Small intestine (tissue), 7 donors: ENCODE measurements around the gene BHLHA15. TPM values are rescaled to one million over a fixed set of nuclear protein-coding genes. Genes with fewer than 3 reads are reported as not detected.

Experiments used
- DNase-seq, 2 donors: peaks; one replicate each; pipeline versions ENCODE4 v3.0.0 to v3.0.0-alpha.2; 2013
- FAIRE-seq: peaks from 2 replicates; lab custom pipeline; 2012; peaks lifted over from hg19 to GRCh38; lab: Jason Lieb, UNC
- H3K27ac ChIP-seq, 3 donors: one replicate each; pipeline ENCODE4 v1.5.1; 2013; ENCODE audit warnings: low read length in 2 of 3, mild to moderate bottlenecking in 2 of 3, control low read depth in 1 of 3, inconsistent platforms in 1 of 3, low read depth in 1 of 3, moderate library complexity in 1 of 3
- H3K27me3 ChIP-seq, 3 donors: one replicate each; pipeline ENCODE4 v1.6.1; 2013; ENCODE audit warnings: low read length in 3 of 3, inconsistent platforms in 1 of 3; ENCODE audit not compliant: control insufficient read depth in 3 of 3, insufficient read depth in 3 of 3
- H3K36me3 ChIP-seq, 3 donors: one replicate each; pipeline ENCODE4 v1.6.1; 2013; ENCODE audit warnings: low read length in 3 of 3, inconsistent platforms in 1 of 3, low read depth in 1 of 3, mild to moderate bottlenecking in 1 of 3, moderate library complexity in 1 of 3; ENCODE audit not compliant: control insufficient read depth in 3 of 3, insufficient read depth in 2 of 3
- H3K4me1 ChIP-seq, 3 donors: one replicate each; pipeline ENCODE4 v1.6.1; 2013; ENCODE audit warnings: low read length in 2 of 3, inconsistent platforms in 1 of 3, low read depth in 1 of 3, mild to moderate bottlenecking in 1 of 3, moderate library complexity in 1 of 3; ENCODE audit not compliant: control insufficient read depth in 3 of 3, insufficient read depth in 2 of 3
- H3K4me3 ChIP-seq, 3 donors: one replicate each; pipeline ENCODE4 v1.5.1; 2013; ENCODE audit warnings: low read length in 3 of 3, control low read depth in 1 of 3, inconsistent platforms in 1 of 3, low read depth in 1 of 3, mild to moderate bottlenecking in 1 of 3, moderate library complexity in 1 of 3
- H3K9me3 ChIP-seq, 2 donors: one replicate each; pipeline ENCODE4 v1.6.1; 2013; ENCODE audit warnings: low read depth in 1 of 2, low read length in 1 of 2; ENCODE audit not compliant: control insufficient read depth in 2 of 2, insufficient read depth in 1 of 2
- WGBS, 3 donors: extraction: QIAGEN DNeasy Blood & Tissue Kit; methylation state at CpG; one replicate each; pipeline ENCODE4 v1.1.7; 2013; 5-methylcytosine and 5-hydroxymethylcytosine counted together
- polyA plus RNA-seq, 4 donors: library from polyadenylated mRNA; stranded (reverse) in 3 of 4; unstranded in 1 of 4; fragments of 200-250 nt in 3 of 4; fragments of 120-200 nt in 1 of 4; gene quantifications; one replicate each; pipeline versions ENCODE4 v1.2.1 to v1.2.3, GENCODE V29; 2013
- donor health status: healthy with polysubstance abuse.
- donor health status: control.
- donor health status: control.
- donor health status: Bipolar disorder and iron deficiency.
- donor health status: healthy.

The BHLHA15 gene
- polyA plus RNA-seq, 4 donors, result 0.34 to 4.1 (median 2.6) TPM; not detected in 1

DNA sequence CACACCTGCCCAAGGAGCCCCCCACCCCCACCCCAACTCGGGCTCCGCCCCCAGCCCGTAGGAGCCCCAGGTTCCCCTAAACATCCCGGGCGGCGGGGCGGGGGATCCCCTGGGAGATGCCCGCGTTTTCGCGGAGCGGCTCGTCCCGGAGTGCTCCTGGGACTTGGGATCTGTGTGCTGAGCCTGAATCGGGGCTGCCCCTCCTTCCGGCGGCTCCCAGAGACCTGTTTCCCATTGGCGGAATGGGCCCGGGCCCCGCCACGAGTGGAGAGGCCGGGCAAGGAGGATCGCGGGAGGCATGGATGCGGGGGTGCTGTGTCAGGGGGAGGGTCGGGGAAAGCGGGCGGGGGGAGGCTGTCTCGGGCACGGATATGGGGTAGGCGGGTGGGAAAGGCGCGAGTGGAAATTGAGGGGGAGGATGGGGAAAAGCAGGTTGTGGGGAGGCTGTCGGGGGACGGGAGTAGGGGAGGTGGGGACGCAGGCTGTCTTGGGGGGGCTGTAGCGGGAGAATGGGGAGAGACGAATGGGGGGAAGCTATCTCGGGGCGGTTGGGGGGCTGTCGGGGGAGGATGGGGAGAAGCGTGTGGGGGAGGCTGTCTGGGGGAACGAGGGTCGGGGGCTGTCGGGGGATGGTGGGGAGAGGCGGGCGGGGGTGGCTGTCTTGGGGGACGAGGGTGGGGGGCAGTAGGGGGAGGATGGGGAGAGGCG lies 572 bp upstream of the BHLHA15 start:
- Histone ChIP-seq H3K36me3 (peaks cover 3 to 22% (median 3%) of the 10 kb centered on the region in 3 donors), H3K4me3 (peak overlapping the region in 2 of 3 donors; percentile 13 to 49), H3K9me3 (no peaks in the 10 kb centered on the region), H3K4me1 (peaks cover 0 to 6% (median 2%) of the 10 kb centered on the region in 3 donors), H3K27ac (no peak overlapping the region), H3K27me3 (no peaks in the 10 kb centered on the region)
- no peak for FAIRE-seq
- 2 to 16% (median 4%) methylated on average over 34 to 49 of the region's 49 CpGs for WGBS, 3 donors
- DNase-seq, result peak; percentile 17 to 20

DNA sequence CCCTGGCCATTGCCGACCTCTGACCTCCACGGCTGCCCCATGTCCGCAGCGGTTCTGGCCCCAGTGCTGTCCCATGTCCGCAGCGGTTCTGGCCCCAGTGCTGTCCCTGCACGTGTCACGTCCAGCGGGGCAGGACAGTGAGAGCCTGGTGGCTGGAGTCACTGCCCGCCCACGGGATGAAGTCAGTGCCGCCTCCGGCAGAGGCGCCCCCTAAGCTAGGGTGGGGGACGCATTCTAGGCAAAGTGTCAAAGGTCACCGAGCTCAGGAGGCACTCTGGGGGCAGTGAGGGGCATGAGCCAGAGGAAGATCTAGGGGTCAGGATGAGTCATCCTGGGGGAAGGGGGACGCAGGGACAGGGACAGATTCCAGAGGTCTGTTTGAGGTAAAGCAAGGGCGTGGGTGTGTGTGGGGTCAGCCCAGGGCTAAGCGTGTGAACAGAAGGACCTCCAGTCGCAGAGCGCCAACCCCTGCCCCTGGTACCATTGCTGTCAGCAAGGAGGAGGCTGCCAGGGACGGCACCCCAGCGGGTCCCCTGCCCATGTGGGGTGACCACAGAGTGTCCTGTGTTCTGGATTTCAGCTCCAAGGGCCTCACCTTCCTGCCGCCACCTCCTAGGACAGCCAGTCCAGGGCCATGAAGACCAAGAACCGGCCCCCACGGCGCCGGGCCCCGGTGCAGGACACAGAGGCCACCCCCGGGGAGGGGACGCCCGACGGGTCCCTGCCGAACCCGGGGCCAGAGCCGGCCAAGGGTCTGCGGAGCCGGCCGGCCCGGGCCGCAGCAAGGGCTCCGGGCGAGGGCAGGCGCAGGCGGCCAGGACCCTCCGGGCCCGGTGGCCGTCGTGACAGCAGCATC lies 665 bp downstream of the BHLHA15 start:
- WGBS, 3 donors, result 63 to 77% (median 65%) methylated on average over 41 to 49 of the region's 49 CpGs
- H3K27ac ChIP-seq, result peak overlapping the region in 1 of 3 donors; percentile 47

DNA sequence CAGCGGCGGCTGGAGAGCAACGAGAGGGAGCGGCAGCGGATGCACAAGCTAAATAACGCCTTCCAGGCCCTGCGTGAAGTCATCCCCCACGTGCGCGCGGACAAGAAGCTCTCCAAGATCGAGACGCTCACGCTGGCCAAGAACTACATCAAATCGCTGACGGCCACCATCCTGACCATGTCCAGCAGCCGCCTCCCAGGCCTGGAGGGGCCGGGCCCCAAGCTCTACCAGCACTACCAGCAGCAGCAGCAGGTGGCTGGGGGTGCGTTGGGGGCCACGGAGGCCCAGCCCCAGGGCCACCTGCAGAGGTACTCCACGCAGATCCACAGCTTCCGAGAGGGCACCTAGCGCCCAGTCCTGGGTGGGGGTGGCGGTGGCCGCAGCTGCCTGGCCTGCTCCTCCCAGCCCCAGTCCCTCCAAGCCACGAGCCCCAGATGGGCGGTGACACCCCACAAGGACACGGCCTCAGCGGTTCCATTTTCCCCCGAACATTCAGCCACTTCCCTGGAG lies 1.3 kb downstream of the BHLHA15 start:
- H3K36me3 ChIP-seq, result peaks cover 0 to 24% (median 6%) of the 10 kb centered on the region in 3 donors
- DNase-seq (no peak), FAIRE-seq (no peak)
- H3K4me3 ChIP-seq, result no peak overlapping the region
- H3K27ac ChIP-seq, result no peak overlapping the region
- H3K27me3 ChIP-seq, result no peaks in the 10 kb centered on the region
- peaks cover 0 to 6% (median 2%) of the 10 kb centered on the region in 3 donors for H3K4me1 ChIP-seq
- 90 to 91% (median 90%) methylated on average over 23 to 30 of the region's 30 CpGs for WGBS, 3 donors
- no peaks in the 10 kb centered on the region for H3K9me3 ChIP-seq

More for the DNA sequence above, 665 bp downstream of the BHLHA15 start:
- DNase-seq, result peak in 1 of 2 donors; percentile 54
- no peak for FAIRE-seq
- Histone ChIP-seq H3K4me3 (peak overlapping the region; percentile 8 to 49 (median 24)), H3K36me3 (peaks cover 0 to 22% (median 6%) of the 10 kb centered on the region in 3 donors), H3K4me1 (peaks cover 0 to 6% (median 2%) of the 10 kb centered on the region in 3 donors), H3K9me3 (no peaks in the 10 kb centered on the region), H3K27me3 (no peaks in the 10 kb centered on the region)

DNA sequence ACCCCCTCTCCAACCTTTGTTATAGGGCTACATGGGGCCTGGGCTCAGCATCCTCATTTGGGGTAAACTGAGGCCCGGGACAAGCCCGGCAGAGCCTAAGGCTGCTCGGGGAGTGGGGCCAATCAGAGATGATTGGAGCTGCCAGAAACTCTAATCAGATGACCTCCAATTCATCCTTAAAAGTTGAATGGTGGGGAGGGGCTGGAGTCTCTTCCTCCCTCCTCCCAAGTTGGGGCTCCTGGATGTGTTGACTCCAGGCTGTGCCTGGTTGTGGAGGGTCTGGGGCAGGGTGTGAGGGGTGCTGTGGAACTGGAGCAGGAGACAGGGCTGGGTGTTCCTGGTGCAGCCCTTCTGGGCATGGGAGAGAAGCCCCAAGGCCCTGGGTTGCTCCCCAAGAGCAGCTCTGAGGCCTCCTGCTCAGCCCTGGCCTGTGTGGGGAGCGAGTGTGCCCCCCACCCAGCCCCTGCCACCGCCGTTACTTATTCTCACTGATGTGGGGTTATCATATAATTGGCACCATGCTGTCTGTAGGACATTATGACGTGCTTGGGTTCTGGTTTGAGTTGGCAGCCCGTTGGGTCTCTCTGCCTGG lies 2.2 kb downstream of the BHLHA15 start:
- H3K4me1 ChIP-seq, result peaks cover 0 to 6% (median 2%) of the 10 kb centered on the region in 3 donors
- no peaks in the 10 kb centered on the region for H3K9me3 ChIP-seq
- no peak overlapping the region for H3K27ac ChIP-seq
- H3K27me3 ChIP-seq, result no peaks in the 10 kb centered on the region
- FAIRE-seq (no peak), DNase-seq (no peak)
- peaks cover 0 to 23% (median 6%) of the 10 kb centered on the region in 3 donors for H3K36me3 ChIP-seq
- 75 to 88% (median 83%) methylated on average over 8 of the region's 8 CpGs for WGBS, 3 donors
- H3K4me3 ChIP-seq, result no peak overlapping the region

DNA sequence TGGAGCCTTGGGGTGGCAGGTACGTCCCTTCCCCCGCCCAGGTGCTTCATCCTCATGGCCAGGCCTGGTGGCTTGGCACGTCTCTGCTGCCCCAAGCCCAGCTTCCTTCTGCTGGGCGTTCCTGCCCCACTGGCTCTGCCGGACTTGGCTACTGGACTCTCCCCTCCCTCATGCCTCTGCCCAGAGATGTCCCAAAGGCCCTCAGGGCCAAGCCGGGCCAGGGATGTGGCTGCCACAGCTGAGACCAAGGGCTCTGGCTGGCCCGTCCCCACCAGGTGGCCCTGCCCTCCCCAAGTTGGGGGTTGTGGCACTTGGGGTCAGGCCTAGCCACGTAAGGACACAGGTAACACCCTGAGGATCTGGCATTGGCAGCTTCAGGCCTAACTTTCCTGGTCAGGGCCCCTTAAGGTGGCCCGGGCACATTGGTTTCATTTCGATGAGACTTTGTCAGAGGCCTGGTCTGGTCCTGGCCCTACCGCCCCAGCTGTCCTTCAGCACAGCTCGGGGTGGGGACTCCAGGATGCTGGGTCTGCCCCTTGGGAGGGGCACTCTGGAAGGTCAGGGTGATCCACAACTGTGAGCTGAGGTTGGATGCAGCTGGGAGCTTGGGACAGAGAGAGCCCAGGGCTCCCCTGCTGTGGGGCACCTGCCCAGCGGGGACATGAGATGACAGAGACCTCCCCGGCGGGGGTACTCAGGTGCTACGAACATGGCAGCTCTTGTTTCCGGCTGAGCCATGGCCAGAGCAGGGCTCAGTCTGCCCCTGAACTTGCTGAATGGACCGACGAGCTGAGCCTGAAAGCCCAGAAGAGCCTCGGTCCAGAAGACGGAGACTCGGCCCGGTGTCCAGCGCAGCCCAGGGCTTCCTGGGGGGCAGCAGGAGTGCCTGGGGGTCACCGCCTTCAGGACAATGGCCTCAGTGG lies 2.9 kb downstream of the BHLHA15 start:
- FAIRE-seq (no peak), DNase-seq (no peak)
- no peaks in the 10 kb centered on the region for H3K9me3 ChIP-seq
- WGBS, 3 donors, result 83 to 85% (median 83%) methylated on average over 25 of the region's 25 CpGs
- no peak overlapping the region for H3K4me3 ChIP-seq
- peaks cover 0 to 23% (median 6%) of the 10 kb centered on the region in 3 donors for H3K36me3 ChIP-seq
- H3K4me1 ChIP-seq, result peaks cover 0 to 6% (median 2%) of the 10 kb centered on the region in 3 donors
- H3K27ac ChIP-seq, result no peak overlapping the region
- no peaks in the 10 kb centered on the region for H3K27me3 ChIP-seq

DNA sequence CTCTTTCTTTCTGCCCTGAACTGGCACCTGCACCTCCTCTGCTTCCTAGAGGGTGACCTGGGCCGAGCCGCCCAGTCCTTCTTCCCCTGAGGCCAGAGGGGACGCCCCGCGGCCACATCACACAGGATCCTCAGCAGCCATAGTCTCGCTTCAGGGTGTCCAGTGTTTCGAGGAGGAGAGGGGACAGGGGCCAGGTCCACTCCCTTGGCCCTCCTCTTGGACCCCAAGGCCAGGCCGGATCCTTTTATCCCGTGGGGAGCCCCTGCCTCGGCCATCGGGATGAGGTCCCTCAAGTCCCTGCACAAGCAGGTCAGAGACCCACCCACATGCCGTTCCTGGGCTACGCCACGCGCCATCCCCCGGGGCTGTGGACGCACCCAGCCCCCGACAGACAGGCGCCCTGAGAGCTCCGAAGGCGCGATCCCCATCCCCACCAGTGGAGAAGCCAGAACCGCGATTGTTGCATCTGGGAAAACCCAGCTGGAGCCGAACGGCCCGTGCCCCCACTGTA lies 3.6 kb downstream of the BHLHA15 start:
- WGBS, 3 donors, result 92 to 97% (median 95%) methylated on average over 27 of the region's 27 CpGs
- peaks cover 0 to 6% (median 2%) of the 10 kb centered on the region in 3 donors for H3K4me1 ChIP-seq
- H3K36me3 ChIP-seq, result peaks cover 0 to 21% (median 6%) of the 10 kb centered on the region in 3 donors
- FAIRE-seq, result no peak
- no peak for DNase-seq
- H3K27me3 ChIP-seq, result no peaks in the 10 kb centered on the region
- H3K27ac ChIP-seq, result no peak overlapping the region
- no peaks in the 10 kb centered on the region for H3K9me3 ChIP-seq
- no peak overlapping the region for H3K4me3 ChIP-seq
